H9 (cell line): ENCODE measurements around the gene CC2D2A. TPM values are rescaled to one million over a fixed set of nuclear protein-coding genes. Genes with fewer than 3 reads are reported as not detected.

ENCODE experiments used
- DNase-seq: peaks from one replicate; pipeline ENCODE4 v3.0.0-alpha.2; 2017
- H2AFZ ChIP-seq: one replicate; pipeline ENCODE4 v1.6.1; 2013; ENCODE audit warnings: mild to moderate bottlenecking, low read length, control low read depth, moderate library complexity
- H2AK5ac ChIP-seq: 2 replicates; pipeline ENCODE4 v1.6.1; 2013; ENCODE audit warnings: low read length, control low read depth, mixed read lengths; ENCODE audit not compliant: insufficient read length
- H2BK120ac ChIP-seq: one replicate; pipeline ENCODE4 v1.6.1; 2013; ENCODE audit warnings: low read depth, mild to moderate bottlenecking, low read length, control low read depth, inconsistent platforms; ENCODE audit not compliant: poor library complexity, severe bottlenecking
- H2BK12ac ChIP-seq: 2 replicates; pipeline ENCODE4 v1.6.1; 2013; ENCODE audit warnings: low read length, control low read depth, mixed read lengths, low read depth; ENCODE audit not compliant: insufficient read length
- H2BK15ac ChIP-seq: 2 replicates; pipeline ENCODE4 v1.6.1; 2013; ENCODE audit warnings: low read depth, low read length, control low read depth
- H2BK20ac ChIP-seq: one replicate; pipeline ENCODE4 v1.6.1; 2013; ENCODE audit warnings: low read depth, mild to moderate bottlenecking, low read length, control low read depth, inconsistent platforms; ENCODE audit not compliant: poor library complexity, severe bottlenecking
- H2BK5ac ChIP-seq: 2 replicates; pipeline ENCODE4 v1.6.1; 2013; ENCODE audit warnings: low read length, control low read depth, mixed read lengths; ENCODE audit not compliant: insufficient read length
- H3K14ac ChIP-seq: 2 replicates; pipeline ENCODE4 v1.6.1; 2013; ENCODE audit warnings: low read length, control low read depth; ENCODE audit not compliant: insufficient read depth
- H3K18ac ChIP-seq: 2 replicates; pipeline ENCODE4 v1.6.1; 2013; ENCODE audit warnings: low read depth, mild to moderate bottlenecking, mixed read lengths, low read length, control low read depth; ENCODE audit not compliant: insufficient read length
- H3K23ac ChIP-seq: 2 replicates; pipeline ENCODE4 v1.6.1; 2013; ENCODE audit warnings: low read length, control low read depth, mixed read lengths, low read depth; ENCODE audit not compliant: insufficient read length
- H3K23me2 ChIP-seq: 2 replicates; pipeline ENCODE4 v1.6.1; 2013; ENCODE audit warnings: low read depth, mild to moderate bottlenecking, mixed read lengths, low read length, control low read depth; ENCODE audit not compliant: insufficient read length, poor library complexity, severe bottlenecking
- H3K27ac ChIP-seq: 2 replicates; pipeline ENCODE4 v1.5.1; 2013; ENCODE audit warnings: low read length, control low read depth, mixed read lengths, low read depth; ENCODE audit not compliant: insufficient read length
- H3K27me3 ChIP-seq: 2 replicates; pipeline ENCODE4 v1.6.1; 2013; ENCODE audit warnings: low read length, control low read depth, inconsistent platforms; ENCODE audit not compliant: insufficient read depth
- H3K4ac ChIP-seq: 2 replicates; pipeline ENCODE4 v1.6.1; 2013; ENCODE audit warnings: low read depth, mild to moderate bottlenecking, control low read depth, inconsistent platforms, low read length, moderate library complexity
- H3K4me1 ChIP-seq: 2 replicates; pipeline ENCODE4 v1.6.1; 2013; ENCODE audit warnings: low read length, control low read depth, inconsistent platforms; ENCODE audit not compliant: insufficient read depth
- H3K4me2 ChIP-seq: 2 replicates; pipeline ENCODE4 v1.6.1; 2013; ENCODE audit warnings: low read length, control low read depth, mixed read lengths; ENCODE audit not compliant: insufficient read length, insufficient read depth
- H3K56ac ChIP-seq: 2 replicates; pipeline ENCODE4 v1.6.1; 2013; ENCODE audit warnings: low read depth, mild to moderate bottlenecking, mixed read lengths, low read length, control low read depth; ENCODE audit not compliant: insufficient read length
- H3K79me1 ChIP-seq: 2 replicates; pipeline ENCODE4 v1.6.1; 2013; ENCODE audit warnings: low read depth, mild to moderate bottlenecking, moderate library complexity, low read length, control low read depth, inconsistent platforms; ENCODE audit not compliant: insufficient read depth, poor library complexity, severe bottlenecking
- H3K79me2 ChIP-seq: 2 replicates; pipeline ENCODE4 v1.6.1; 2013; ENCODE audit warnings: low read length, control low read depth, inconsistent platforms; ENCODE audit not compliant: insufficient read depth
- H3K9ac ChIP-seq: 2 replicates; pipeline ENCODE4 v1.6.1; 2013; ENCODE audit warnings: low read length, control low read depth, mixed read lengths; ENCODE audit not compliant: insufficient read length; ENCODE audit errors: extremely low read depth
- H3K9me3 ChIP-seq: one replicate; pipeline ENCODE4 v1.6.1; 2013; ENCODE audit warnings: low read depth, low read length, inconsistent platforms; ENCODE audit not compliant: control insufficient read depth
- H3T11ph ChIP-seq: one replicate; pipeline ENCODE4 v1.6.1; 2013; ENCODE audit warnings: mild to moderate bottlenecking, low read length, control low read depth, inconsistent platforms
- H4K20me1 ChIP-seq: one replicate; pipeline ENCODE4 v1.6.1; 2013; ENCODE audit not compliant: control insufficient read depth, insufficient read length, insufficient read depth
- H4K5ac ChIP-seq: 2 replicates; pipeline ENCODE4 v1.6.1; 2013; ENCODE audit warnings: low read depth, mild to moderate bottlenecking, mixed read lengths, low read length, control low read depth; ENCODE audit not compliant: insufficient read length
- H4K8ac ChIP-seq: replicated peaks from 2 replicates; pipeline ENCODE4 v1.6.1; 2013; ENCODE audit warnings: low read length, control low read depth, mixed read lengths, low read depth; ENCODE audit not compliant: insufficient read length
- H4K91ac ChIP-seq: 2 replicates; pipeline ENCODE4 v1.6.1; 2013; ENCODE audit warnings: low read depth, mild to moderate bottlenecking, moderate library complexity, mixed read lengths, low read length, control low read depth; ENCODE audit not compliant: insufficient read length
- H3K27ac Mint-ChIP-seq, 3 experiments: 2 replicates in 2 of 3; 3 replicates in 1 of 3; pipeline ENCODE4 v1.8.0; 2020 to 2021; ENCODE audit warnings: mixed read lengths in 3 of 3, mild to moderate bottlenecking in 1 of 3, moderate library complexity in 1 of 3
- H3K27me3 Mint-ChIP-seq: 2 replicates; pipeline ENCODE4 v1.8.0; 2021; ENCODE audit warnings: low read depth, mild to moderate bottlenecking, moderate library complexity, mixed read lengths
- H3K36me3 Mint-ChIP-seq, 3 experiments: 2 replicates in 2 of 3; 3 replicates in 1 of 3; pipeline ENCODE4 v1.8.0; 2020 to 2021; ENCODE audit warnings: low read depth in 3 of 3, mixed read lengths in 3 of 3; ENCODE audit not compliant: insufficient read depth in 1 of 3
- H3K4me1 Mint-ChIP-seq, 2 experiments: 2 replicates each; pipeline ENCODE4 v1.8.0; 2020; ENCODE audit warnings: mixed read lengths in 2 of 2
- H3K4me3 Mint-ChIP-seq, 2 experiments: 2 replicates in 1 of 2; 3 replicates in 1 of 2; pipeline ENCODE4 v1.8.0; 2020 to 2021; ENCODE audit warnings: mild to moderate bottlenecking in 2 of 2, mixed read lengths in 2 of 2, moderate library complexity in 1 of 2
- H3K9me3 Mint-ChIP-seq, 2 experiments: 2 replicates in 1 of 2; 3 replicates in 1 of 2; pipeline ENCODE4 v1.8.0; 2020; ENCODE audit warnings: mild to moderate bottlenecking in 2 of 2, mixed read lengths in 2 of 2, moderate library complexity in 1 of 2
- WGBS: extraction: QIAGEN DNeasy Blood & Tissue Kit; methylation state at CpG from one replicate; pipeline ENCODE4 v1.1.7; 2013; ENCODE audit warnings: missing lambda C conversion rate, low lambda C conversion rate, mixed read lengths; ENCODE audit not compliant: insufficient read length; ENCODE audit errors: extremely low coverage; 5-methylcytosine and 5-hydroxymethylcytosine counted together
- total RNA-seq: library from RNA; stranded (reverse); gene quantifications from 2 replicates; pipeline ENCODE4 v1.2.1, GENCODE V29; 2021
- TF ChIP-seq, protein P1 (sequence below): fragments of 200-600 bp; sonication (generic); conservative IDR thresholded peaks from 3 replicates; pipeline ENCODE4 v1.8.0; 2021; ENCODE audit warnings: antibody characterized with exemption, mild to moderate bottlenecking

CC2D2A gene
- total RNA-seq, 1 experiment from 2014 or later: 10.4 TPM

DNA sequence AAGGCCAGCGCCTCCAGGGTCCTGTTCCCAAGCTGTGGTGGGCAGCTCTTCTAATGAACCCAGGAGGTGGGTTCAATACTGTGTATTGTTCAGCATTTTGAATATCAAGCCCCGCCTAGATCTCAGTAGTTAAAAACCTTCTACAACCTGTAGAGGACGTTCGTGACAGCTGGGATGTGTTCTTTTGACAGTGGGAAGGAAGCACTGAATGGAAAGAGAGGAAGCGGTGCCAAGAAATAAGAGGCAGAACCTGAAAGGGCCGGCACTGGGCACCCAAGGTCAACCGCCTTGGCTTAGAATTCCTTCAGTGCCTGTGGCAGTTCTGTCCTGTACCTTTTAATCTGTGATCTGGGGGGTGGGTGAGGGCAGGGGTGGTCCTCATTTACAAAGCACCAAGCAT is 73.1 kb downstream of the CC2D2A start:
- no peak overlapping the region for H4K5ac ChIP-seq
- WGBS: no CpG with 5 or more reads among the region's 7 CpGs
- H3K27me3 Mint-ChIP-seq: no peaks in the 10 kb centered on the region

More for the DNA sequence above, 73.1 kb downstream of the CC2D2A start:
- H3K4ac ChIP-seq: no peak overlapping the region
- H3K4me1 Mint-ChIP-seq: peaks cover 34 to 37% of the 10 kb centered on the region in 2 experiments
- no peak overlapping the region for H3K27ac ChIP-seq
- no peak overlapping the region for H3K9ac ChIP-seq
- H3K27ac Mint-ChIP-seq: peak overlapping the region in 1 of 3 experiments; percentile 22; a peak in 1 of 7 replicates
- H3K23ac ChIP-seq: no peak overlapping the region
- H3K4me3 Mint-ChIP-seq: no peak overlapping the region
- H4K91ac ChIP-seq: no peak overlapping the region
- no peak overlapping the region for H2BK20ac ChIP-seq
- no peak overlapping the region for H3K4me2 ChIP-seq
- H2BK120ac ChIP-seq: no peak overlapping the region
- H3K79me2 ChIP-seq: no peaks in the 10 kb centered on the region
- H3K23me2 ChIP-seq: no peaks in the 10 kb centered on the region
- no peaks in the 10 kb centered on the region for H3K9me3 ChIP-seq
- TF ChIP-seq, protein P1, sequence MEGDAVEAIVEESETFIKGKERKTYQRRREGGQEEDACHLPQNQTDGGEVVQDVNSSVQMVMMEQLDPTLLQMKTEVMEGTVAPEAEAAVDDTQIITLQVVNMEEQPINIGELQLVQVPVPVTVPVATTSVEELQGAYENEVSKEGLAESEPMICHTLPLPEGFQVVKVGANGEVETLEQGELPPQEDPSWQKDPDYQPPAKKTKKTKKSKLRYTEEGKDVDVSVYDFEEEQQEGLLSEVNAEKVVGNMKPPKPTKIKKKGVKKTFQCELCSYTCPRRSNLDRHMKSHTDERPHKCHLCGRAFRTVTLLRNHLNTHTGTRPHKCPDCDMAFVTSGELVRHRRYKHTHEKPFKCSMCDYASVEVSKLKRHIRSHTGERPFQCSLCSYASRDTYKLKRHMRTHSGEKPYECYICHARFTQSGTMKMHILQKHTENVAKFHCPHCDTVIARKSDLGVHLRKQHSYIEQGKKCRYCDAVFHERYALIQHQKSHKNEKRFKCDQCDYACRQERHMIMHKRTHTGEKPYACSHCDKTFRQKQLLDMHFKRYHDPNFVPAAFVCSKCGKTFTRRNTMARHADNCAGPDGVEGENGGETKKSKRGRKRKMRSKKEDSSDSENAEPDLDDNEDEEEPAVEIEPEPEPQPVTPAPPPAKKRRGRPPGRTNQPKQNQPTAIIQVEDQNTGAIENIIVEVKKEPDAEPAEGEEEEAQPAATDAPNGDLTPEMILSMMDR: no peak
- DNase-seq: no peak
- no peaks in the 10 kb centered on the region for H3K9me3 Mint-ChIP-seq
- H2AFZ ChIP-seq: no peak overlapping the region
- H2BK15ac ChIP-seq: no peak overlapping the region
- no peaks in the 10 kb centered on the region for H3K79me1 ChIP-seq
- no peak overlapping the region for H3K14ac ChIP-seq
- peaks cover 4% of the 10 kb centered on the region; the same call in 1 of the 2 replicates for H3K4me1 ChIP-seq
- no peak overlapping the region for H3K56ac ChIP-seq
- H4K8ac ChIP-seq: no peak overlapping the region
- H3K36me3 Mint-ChIP-seq: peaks cover 0 to 13% (median 2%) of the 10 kb centered on the region in 3 experiments; a peak in 5 of 7 replicates
- H3T11ph ChIP-seq: no peak overlapping the region
- H2AK5ac ChIP-seq: no peak overlapping the region
- no peaks in the 10 kb centered on the region for H3K27me3 ChIP-seq
- H3K18ac ChIP-seq: no peak overlapping the region
- H4K20me1 ChIP-seq: no peaks in the 10 kb centered on the region
- H2BK5ac ChIP-seq: no peak overlapping the region
- H2BK12ac ChIP-seq: no peak overlapping the region
